DND-41 (cell line): ENCODE data around the gene AHSG.

Source experiments
- EZH2 ChIP-seq: IDR thresholded peaks from 3 replicates; pipeline ENCODE4 v1.6.1; 2012; ENCODE audit warnings: borderline replicate concordance, low read depth, mild to moderate bottlenecking, moderate library complexity, low read length, inconsistent platforms; ENCODE audit not compliant: severe bottlenecking
- TF ChIP-seq, protein P1 (sequence below): IDR thresholded peaks from 2 replicates; pipeline ENCODE4 v1.5.1; 2012; ENCODE audit warnings: borderline replicate concordance, low read length, moderate library complexity, mild to moderate bottlenecking; ENCODE audit not compliant: poor library complexity, severe bottlenecking; ENCODE audit errors: extremely low read depth

DNA sequence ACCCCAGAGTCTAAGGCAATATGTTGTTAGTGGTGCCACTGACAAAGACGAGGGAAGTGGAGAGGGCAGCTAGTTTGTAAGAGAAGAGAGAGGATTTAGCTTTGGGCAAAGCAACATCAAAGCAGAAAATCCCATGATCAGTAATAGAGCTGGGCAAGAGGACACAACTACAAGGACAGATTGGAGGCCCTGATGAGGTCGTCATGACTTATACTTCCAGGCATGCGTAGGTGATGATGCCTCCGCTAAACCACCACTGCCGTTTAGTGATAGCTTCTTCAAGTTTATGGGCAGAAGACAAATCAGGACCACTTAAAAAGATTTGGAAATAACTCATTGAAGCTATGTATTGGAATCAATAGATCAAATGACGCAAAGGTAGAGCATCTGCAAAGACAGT lies 55.6 kb downstream of the AHSG start:
- TF ChIP-seq, protein P1, sequence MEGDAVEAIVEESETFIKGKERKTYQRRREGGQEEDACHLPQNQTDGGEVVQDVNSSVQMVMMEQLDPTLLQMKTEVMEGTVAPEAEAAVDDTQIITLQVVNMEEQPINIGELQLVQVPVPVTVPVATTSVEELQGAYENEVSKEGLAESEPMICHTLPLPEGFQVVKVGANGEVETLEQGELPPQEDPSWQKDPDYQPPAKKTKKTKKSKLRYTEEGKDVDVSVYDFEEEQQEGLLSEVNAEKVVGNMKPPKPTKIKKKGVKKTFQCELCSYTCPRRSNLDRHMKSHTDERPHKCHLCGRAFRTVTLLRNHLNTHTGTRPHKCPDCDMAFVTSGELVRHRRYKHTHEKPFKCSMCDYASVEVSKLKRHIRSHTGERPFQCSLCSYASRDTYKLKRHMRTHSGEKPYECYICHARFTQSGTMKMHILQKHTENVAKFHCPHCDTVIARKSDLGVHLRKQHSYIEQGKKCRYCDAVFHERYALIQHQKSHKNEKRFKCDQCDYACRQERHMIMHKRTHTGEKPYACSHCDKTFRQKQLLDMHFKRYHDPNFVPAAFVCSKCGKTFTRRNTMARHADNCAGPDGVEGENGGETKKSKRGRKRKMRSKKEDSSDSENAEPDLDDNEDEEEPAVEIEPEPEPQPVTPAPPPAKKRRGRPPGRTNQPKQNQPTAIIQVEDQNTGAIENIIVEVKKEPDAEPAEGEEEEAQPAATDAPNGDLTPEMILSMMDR: no peak
- no peak for TF ChIP-seq EZH2
